HepG2 (cell line): ENCODE data around the gene TRAPPC1. TPM values are rescaled to one million over a fixed set of nuclear protein-coding genes. Genes with fewer than 3 reads are reported as not detected.

Experiments
- MIXL1 ChIP-seq: IDR thresholded peaks from 2 replicates; pipeline ENCODE4 v1.6.1; 2016
- PAWR ChIP-seq: sonication (generic); formaldehyde crosslinking; IDR thresholded peaks from 2 replicates; pipeline ENCODE4 v1.4.0; 2020; ENCODE audit warnings: missing genetic modification reagents, mild to moderate bottlenecking, borderline replicate concordance
- ZNF501 ChIP-seq: sonication (generic); formaldehyde crosslinking; IDR thresholded peaks from 2 replicates; pipeline ENCODE4 v1.5.1; 2020; ENCODE audit warnings: mild to moderate bottlenecking, moderate library complexity, missing genetic modification reagents
- polyA plus RNA-seq, 8 experiments: library from polyadenylated mRNA; depleted of rRNA in 3 of 8; stranded (reverse) in 7 of 8; unstranded in 1 of 8; fragments of >200 nt; fragmentation: Illumina TruSeq in 4 of 8; extraction: Trizol in 4 of 8; gene quantifications; 2 replicates each; pipeline versions ENCODE4 v1.2.1 to v1.2.3, GENCODE V29; 2011 to 2016; ENCODE audit warnings: low read depth in 4 of 8, missing spikeins in 1 of 8, mixed read lengths in 1 of 8; ENCODE audit not compliant: insufficient read depth in 1 of 8
- total RNA-seq, 5 experiments: library from RNA; depleted of rRNA; stranded (reverse); fragments of >200 nt; fragmentation: Illumina TruSeq; extraction: Trizol; gene quantifications; 2 replicates each; pipeline ENCODE4 v1.2.3, GENCODE V29; 2016; ENCODE audit warnings: low read depth in 1 of 5
- TF ChIP-seq, protein P1 (sequence below): sonication (generic); formaldehyde crosslinking; IDR thresholded peaks from 2 replicates; pipeline ENCODE4 v1.4.0; 2020; ENCODE audit warnings: mild to moderate bottlenecking, missing genetic modification reagents
- TF ChIP-seq, protein P2 (sequence below): sonication (generic); formaldehyde crosslinking; IDR thresholded peaks from 2 replicates; pipeline ENCODE4 v1.4.0; 2020; ENCODE audit warnings: missing genetic modification reagents; ENCODE audit errors: not compliant biosample characterization
- TF ChIP-seq, protein P3 (sequence below): IDR thresholded peaks from 2 replicates; pipeline ENCODE4 v1.4.0; 2020; ENCODE audit warnings: mild to moderate bottlenecking, missing genetic modification reagents

TRAPPC1 gene
- total and polyA plus RNA-seq, 2 of the 13 experiments (the other 11 are each of a cell fraction or from before 2014, with no cell fraction given), result 28.1 to 44.9 TPM

DNA sequence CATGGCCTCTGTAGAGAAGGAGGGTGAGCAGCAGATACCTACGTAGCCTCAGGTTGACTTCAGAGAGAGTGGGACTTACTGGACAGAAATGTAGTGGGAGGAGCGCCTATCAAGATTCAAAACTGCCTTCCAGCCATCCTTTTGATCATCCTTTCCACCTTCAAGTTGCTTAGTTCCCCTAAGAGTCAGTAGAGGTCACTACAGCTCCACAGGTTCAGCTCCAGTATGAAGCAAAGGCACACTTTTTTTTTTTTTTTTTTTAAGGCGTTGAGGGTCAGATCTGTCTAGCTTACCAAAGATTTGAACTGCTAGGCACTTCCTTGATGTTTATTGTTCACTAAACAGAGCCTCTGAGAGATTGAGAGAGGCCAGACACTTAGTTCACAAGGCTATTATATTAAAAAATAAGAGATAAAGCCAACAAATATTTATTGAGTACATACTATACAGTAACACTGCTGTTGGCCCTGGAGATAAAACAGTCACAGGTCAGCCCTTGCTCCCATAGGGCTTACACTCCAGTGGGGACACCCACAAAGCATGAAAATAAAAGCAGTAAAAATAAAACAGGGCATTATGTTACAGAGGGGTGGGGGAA is 18.7 kb downstream of the TRAPPC1 start (continued):
- TF ChIP-seq, protein P1, sequence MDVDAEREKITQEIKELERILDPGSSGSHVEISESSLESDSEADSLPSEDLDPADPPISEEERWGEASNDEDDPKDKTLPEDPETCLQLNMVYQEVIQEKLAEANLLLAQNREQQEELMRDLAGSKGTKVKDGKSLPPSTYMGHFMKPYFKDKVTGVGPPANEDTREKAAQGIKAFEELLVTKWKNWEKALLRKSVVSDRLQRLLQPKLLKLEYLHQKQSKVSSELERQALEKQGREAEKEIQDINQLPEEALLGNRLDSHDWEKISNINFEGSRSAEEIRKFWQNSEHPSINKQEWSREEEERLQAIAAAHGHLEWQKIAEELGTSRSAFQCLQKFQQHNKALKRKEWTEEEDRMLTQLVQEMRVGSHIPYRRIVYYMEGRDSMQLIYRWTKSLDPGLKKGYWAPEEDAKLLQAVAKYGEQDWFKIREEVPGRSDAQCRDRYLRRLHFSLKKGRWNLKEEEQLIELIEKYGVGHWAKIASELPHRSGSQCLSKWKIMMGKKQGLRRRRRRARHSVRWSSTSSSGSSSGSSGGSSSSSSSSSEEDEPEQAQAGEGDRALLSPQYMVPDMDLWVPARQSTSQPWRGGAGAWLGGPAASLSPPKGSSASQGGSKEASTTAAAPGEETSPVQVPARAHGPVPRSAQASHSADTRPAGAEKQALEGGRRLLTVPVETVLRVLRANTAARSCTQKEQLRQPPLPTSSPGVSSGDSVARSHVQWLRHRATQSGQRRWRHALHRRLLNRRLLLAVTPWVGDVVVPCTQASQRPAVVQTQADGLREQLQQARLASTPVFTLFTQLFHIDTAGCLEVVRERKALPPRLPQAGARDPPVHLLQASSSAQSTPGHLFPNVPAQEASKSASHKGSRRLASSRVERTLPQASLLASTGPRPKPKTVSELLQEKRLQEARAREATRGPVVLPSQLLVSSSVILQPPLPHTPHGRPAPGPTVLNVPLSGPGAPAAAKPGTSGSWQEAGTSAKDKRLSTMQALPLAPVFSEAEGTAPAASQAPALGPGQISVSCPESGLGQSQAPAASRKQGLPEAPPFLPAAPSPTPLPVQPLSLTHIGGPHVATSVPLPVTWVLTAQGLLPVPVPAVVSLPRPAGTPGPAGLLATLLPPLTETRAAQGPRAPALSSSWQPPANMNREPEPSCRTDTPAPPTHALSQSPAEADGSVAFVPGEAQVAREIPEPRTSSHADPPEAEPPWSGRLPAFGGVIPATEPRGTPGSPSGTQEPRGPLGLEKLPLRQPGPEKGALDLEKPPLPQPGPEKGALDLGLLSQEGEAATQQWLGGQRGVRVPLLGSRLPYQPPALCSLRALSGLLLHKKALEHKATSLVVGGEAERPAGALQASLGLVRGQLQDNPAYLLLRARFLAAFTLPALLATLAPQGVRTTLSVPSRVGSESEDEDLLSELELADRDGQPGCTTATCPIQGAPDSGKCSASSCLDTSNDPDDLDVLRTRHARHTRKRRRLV (CRISPR knock-in tag), result no peak
- no peak for TF ChIP-seq ZNF501 (CRISPR knock-in tag)
- TF ChIP-seq, protein P2, sequence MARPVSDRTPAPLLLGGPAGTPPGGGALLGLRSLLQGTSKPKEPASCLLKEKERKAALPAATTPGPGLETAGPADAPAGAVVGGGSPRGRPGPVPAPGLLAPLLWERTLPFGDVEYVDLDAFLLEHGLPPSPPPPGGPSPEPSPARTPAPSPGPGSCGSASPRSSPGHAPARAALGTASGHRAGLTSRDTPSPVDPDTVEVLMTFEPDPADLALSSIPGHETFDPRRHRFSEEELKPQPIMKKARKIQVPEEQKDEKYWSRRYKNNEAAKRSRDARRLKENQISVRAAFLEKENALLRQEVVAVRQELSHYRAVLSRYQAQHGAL, result no peak
- TF ChIP-seq MIXL1 (CRISPR knock-in tag), result 0 out of 2 replicates have a peak, but pooled peaks have one; percentile 26
- TF ChIP-seq, protein P3, sequence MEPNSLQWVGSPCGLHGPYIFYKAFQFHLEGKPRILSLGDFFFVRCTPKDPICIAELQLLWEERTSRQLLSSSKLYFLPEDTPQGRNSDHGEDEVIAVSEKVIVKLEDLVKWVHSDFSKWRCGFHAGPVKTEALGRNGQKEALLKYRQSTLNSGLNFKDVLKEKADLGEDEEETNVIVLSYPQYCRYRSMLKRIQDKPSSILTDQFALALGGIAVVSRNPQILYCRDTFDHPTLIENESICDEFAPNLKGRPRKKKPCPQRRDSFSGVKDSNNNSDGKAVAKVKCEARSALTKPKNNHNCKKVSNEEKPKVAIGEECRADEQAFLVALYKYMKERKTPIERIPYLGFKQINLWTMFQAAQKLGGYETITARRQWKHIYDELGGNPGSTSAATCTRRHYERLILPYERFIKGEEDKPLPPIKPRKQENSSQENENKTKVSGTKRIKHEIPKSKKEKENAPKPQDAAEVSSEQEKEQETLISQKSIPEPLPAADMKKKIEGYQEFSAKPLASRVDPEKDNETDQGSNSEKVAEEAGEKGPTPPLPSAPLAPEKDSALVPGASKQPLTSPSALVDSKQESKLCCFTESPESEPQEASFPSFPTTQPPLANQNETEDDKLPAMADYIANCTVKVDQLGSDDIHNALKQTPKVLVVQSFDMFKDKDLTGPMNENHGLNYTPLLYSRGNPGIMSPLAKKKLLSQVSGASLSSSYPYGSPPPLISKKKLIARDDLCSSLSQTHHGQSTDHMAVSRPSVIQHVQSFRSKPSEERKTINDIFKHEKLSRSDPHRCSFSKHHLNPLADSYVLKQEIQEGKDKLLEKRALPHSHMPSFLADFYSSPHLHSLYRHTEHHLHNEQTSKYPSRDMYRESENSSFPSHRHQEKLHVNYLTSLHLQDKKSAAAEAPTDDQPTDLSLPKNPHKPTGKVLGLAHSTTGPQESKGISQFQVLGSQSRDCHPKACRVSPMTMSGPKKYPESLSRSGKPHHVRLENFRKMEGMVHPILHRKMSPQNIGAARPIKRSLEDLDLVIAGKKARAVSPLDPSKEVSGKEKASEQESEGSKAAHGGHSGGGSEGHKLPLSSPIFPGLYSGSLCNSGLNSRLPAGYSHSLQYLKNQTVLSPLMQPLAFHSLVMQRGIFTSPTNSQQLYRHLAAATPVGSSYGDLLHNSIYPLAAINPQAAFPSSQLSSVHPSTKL (CRISPR knock-in tag), result no peak
- TF ChIP-seq PAWR (CRISPR knock-in tag), result no peak
